ENCODE measurements around the gene RREB1.
A peak's percentile ranks its signal among the peaks of the same experiment; 100 is the strongest.

The RREB1 gene

GRCh38 chr6:7172649-7173048, 64.9 kb downstream of the RREB1 start:
- Histone ChIP-seq H3K9me3 (ENCODE audit: control insufficient read depth, insufficient read depth, low read depth, low read length) (no peaks in the 10 kb centered on the region), H3K4me3 (ENCODE audit: low read depth, low read length) (no peak overlapping the region), H3K36me3 (ENCODE audit: control insufficient read depth in 2 of 2, insufficient read depth in 1 of 2, low read length in 2 of 2) (peaks cover 0 to 6% of the 10 kb centered on the region in 2 experiments; a peak in 2 of 3 replicates), H3K4me1 (ENCODE audit: control insufficient read depth, insufficient read depth, low read length) (peaks cover 9% of the 10 kb centered on the region), H3K27ac (ENCODE audit: extremely low read depth, low read depth, low read length) (no peak overlapping the region)
- ChIA-PET POLR2A (no interaction called here), CTCF (interaction anchor here (0.5 to 1.0 kb wide), 4 partner anchors 9 to 498 kb away, joined by 3 to 5 read pairs (median 4); no protein-coding TSS in a partner anchor)
- TF ChIP-seq ZNF2 (tag by site-specific recombination; IDR thresholded peaks at IDR 0.05) (no peak), ZFP41 (tag by site-specific recombination; IDR thresholded peaks at IDR 0.05; ENCODE audit: borderline replicate concordance) (no peak), KLF8 (tag by site-specific recombination; IDR thresholded peaks at IDR 0.05) (no peak), SALL2 (tag by site-specific recombination; IDR thresholded peaks at IDR 0.05; ENCODE audit: borderline replicate concordance) (no peak), ZNF133 (tag by site-specific recombination; IDR thresholded peaks at IDR 0.05) (no peak), ZNF843 (tag by site-specific recombination; IDR thresholded peaks at IDR 0.05) (no peak), ZNF114 (tag by site-specific recombination; IDR thresholded peaks at IDR 0.05) (no peak)

GRCh38 chr6:7173843-7174503, 66.2 kb downstream of the RREB1 start:
- ChIA-PET CTCF (no interaction called here), POLR2A (no interaction called here)
- peaks cover 4% of the 10 kb centered on the region for H3K4me1 ChIP-seq (ENCODE audit: control insufficient read depth, insufficient read depth, low read length)
- no peak overlapping the region for H3K4me3 ChIP-seq (ENCODE audit: low read depth, low read length)
- H3K9me3 ChIP-seq (ENCODE audit: control insufficient read depth, insufficient read depth, low read depth, low read length): no peaks in the 10 kb centered on the region
- no peak overlapping the region for H3K27ac ChIP-seq (ENCODE audit: extremely low read depth, low read depth, low read length)
- H3K36me3 ChIP-seq (ENCODE audit: control insufficient read depth in 2 of 2, insufficient read depth in 1 of 2, low read length in 2 of 2): peaks cover 0 to 10% of the 10 kb centered on the region in 2 experiments; a peak in 2 of 3 replicates
- no peak for TF ChIP-seq ZNF37A (tag by site-specific recombination; IDR thresholded peaks at IDR 0.05)
- TF ChIP-seq ZNF701 (tag by site-specific recombination; IDR thresholded peaks at IDR 0.05): no peak
- no peak for TF ChIP-seq ZNF391 (tag by site-specific recombination; IDR thresholded peaks at IDR 0.05; ENCODE audit: borderline replicate concordance, low read depth)
- no peak for TF ChIP-seq ZFP69B (tag by site-specific recombination; IDR thresholded peaks at IDR 0.05)
- TF ChIP-seq ZEB2 (tag by site-specific recombination; IDR thresholded peaks at IDR 0.05): no peak
- no peak for TF ChIP-seq FEZF1 (tag by site-specific recombination; IDR thresholded peaks at IDR 0.05)
- TF ChIP-seq ZNF514 (tag by site-specific recombination; IDR thresholded peaks at IDR 0.05): no peak
- no peak for TF ChIP-seq ZNF785 (tag by site-specific recombination; IDR thresholded peaks at IDR 0.05)
- no peak for TF ChIP-seq ZNF791 (tag by site-specific recombination; IDR thresholded peaks at IDR 0.05)
- no peak for TF ChIP-seq ZNF311 (tag by site-specific recombination; IDR thresholded peaks at IDR 0.05; ENCODE audit: borderline replicate concordance)
- TF ChIP-seq ZNF596 (tag by site-specific recombination; IDR thresholded peaks at IDR 0.05): no peak
- TF ChIP-seq EGR2 (tag by site-specific recombination; IDR thresholded peaks at IDR 0.05; ENCODE audit: low read depth): peak; percentile 81
- no peak for TF ChIP-seq ZNF433 (tag by site-specific recombination; IDR thresholded peaks at IDR 0.05; ENCODE audit: low read depth)
- TF ChIP-seq TSHZ1 (tag by site-specific recombination; IDR thresholded peaks at IDR 0.05; ENCODE audit: borderline replicate concordance): no peak
- peak; percentile 21; the same call in 1 of the 2 replicates for TF ChIP-seq SP2 (tag by site-specific recombination; IDR thresholded peaks at IDR 0.05)
- peak; percentile 33 for TF ChIP-seq GLIS1 (tag by site-specific recombination; IDR thresholded peaks at IDR 0.05)
- TF ChIP-seq ZNF18 (tag by site-specific recombination; IDR thresholded peaks at IDR 0.05): no peak
- no peak for TF ChIP-seq ZXDB (tag by site-specific recombination; IDR thresholded peaks at IDR 0.05)
- no peak for TF ChIP-seq PRDM6 (tag by site-specific recombination; IDR thresholded peaks at IDR 0.05)
- TF ChIP-seq KLF1 (tag by site-specific recombination; IDR thresholded peaks at IDR 0.05): no peak
- no peak for TF ChIP-seq ZNF112 (tag by site-specific recombination; IDR thresholded peaks at IDR 0.05)
- peak; percentile 79 for TF ChIP-seq ZFHX2 (tag by site-specific recombination; conservative IDR thresholded peaks at IDR 0.05)
- no peak for TF ChIP-seq ZNF155 (tag by site-specific recombination; IDR thresholded peaks at IDR 0.05)
